Coronary artery (tissue), 2 donors: ENCODE data around the gene APOL2.
A peak's percentile ranks its signal among the peaks of the same experiment; 100 is the strongest.
"Not testable (repeated sequence)": the region's sequence is repeated elsewhere in the genome, so short reads cannot be mapped to it uniquely, and the experiment has no call there.

Source experiments
- DNase-seq: peaks from one replicate; pipeline ENCODE4 v3.0.0-alpha.2; 2017; ENCODE audit warnings: low spot score
- H3K27ac ChIP-seq, 2 donors: fragments of 200-600 bp; sonication (generic); one replicate each; pipeline ENCODE4 v1.5.1; 2016 to 2019
- H3K4me3 ChIP-seq: fragments of 200-600 bp; sonication (generic); 2 replicates; pipeline ENCODE4 v1.5.1; 2016; ENCODE audit warnings: mild to moderate bottlenecking, moderate library complexity
- CTCF ChIP-seq: fragments of 200-600 bp; sonication (generic); IDR thresholded peaks from one replicate; pipeline ENCODE4 v1.5.1; 2019; ENCODE audit warnings: antibody characterized with exemption

Gene APOL2

GRCh38 chr22:36208914-36209313 is 30.4 kb downstream of the APOL2 start:
- Histone ChIP-seq H3K4me3 (no peak overlapping the region), H3K27ac (peak overlapping the region in 1 of 2 donors; percentile 60)
- no peak for DNase-seq
- TF ChIP-seq CTCF, result no peak

- DNase-seq, result no peak
Observed at GRCh38 chr22:36208162-36208765, 31.1 kb downstream of the APOL2 start.

GRCh38 chr22:36206255-36206654 is 33.1 kb downstream of the APOL2 start:
- TF ChIP-seq CTCF, result no peak
- no peak for DNase-seq
- Histone ChIP-seq H3K4me3 (no peak overlapping the region), H3K27ac (no peak overlapping the region)

More at GRCh38 chr22:36208162-36208765, 31.1 kb downstream of the APOL2 start:
- H3K4me3 ChIP-seq, result no peak overlapping the region
- peak overlapping the region in 1 of 2 donors; percentile 60 for H3K27ac ChIP-seq
- TF ChIP-seq CTCF, result no peak

GRCh38 chr22:36205573-36205972 is 33.8 kb downstream of the APOL2 start:
- not testable (repeated sequence) for H3K4me3 ChIP-seq, H3K27ac ChIP-seq, DNase-seq

GRCh38 chr22:36204632-36205015 is 34.7 kb downstream of the APOL2 start:
- Histone ChIP-seq H3K4me3 (no peak overlapping the region), H3K27ac (no peak overlapping the region)
- TF ChIP-seq CTCF, result no peak
- DNase-seq, result no peak

- H3K4me3 ChIP-seq, result no peak overlapping the region
- DNase-seq, result no peak
- TF ChIP-seq CTCF, result no peak
- H3K27ac ChIP-seq, result no peak overlapping the region
Observed at GRCh38 chr22:36204001-36204631, 35.2 kb downstream of the APOL2 start.

- not testable (repeated sequence) for DNase-seq, H3K4me3 ChIP-seq, H3K27ac ChIP-seq
Observed at GRCh38 chr22:36203441-36203840, 35.9 kb downstream of the APOL2 start.

- DNase-seq, H3K27ac ChIP-seq, H3K4me3 ChIP-seq: not testable (repeated sequence)
Observed at GRCh38 chr22:36202906-36203305, 36.4 kb downstream of the APOL2 start.
